HG03097 (cell line): ENCODE data around the gene BTG1.

Experiments
- ATAC-seq: cut with Tn5 transposase; IDR thresholded peaks from one replicate; pipeline ENCODE4 v1.9.1; 2021; ENCODE audit not compliant: unreplicated experiment, low FRiP score

Gene BTG1

GRCh38 chr12:92134638-92135274, 10.9 kb downstream of the BTG1 start:
- no peak for ATAC-seq

- ATAC-seq = no peak
These were observed 11.6 kb downstream of the BTG1 start for GRCh38 chr12:92133795-92134637.

GRCh38 chr12:92133171-92133570, 12.5 kb downstream of the BTG1 start:
- ATAC-seq = no peak

GRCh38 chr12:92132288-92132687, 13.4 kb downstream of the BTG1 start:
- no peak for ATAC-seq

- ATAC-seq = no peak
These were observed 14.6 kb downstream of the BTG1 start for GRCh38 chr12:92130999-92131398.

GRCh38 chr12:92129609-92130008, 16.0 kb downstream of the BTG1 start:
- no peak for ATAC-seq

- no peak for ATAC-seq
These were observed 17.0 kb downstream of the BTG1 start for GRCh38 chr12:92128612-92129011.

- ATAC-seq = no peak
These were observed 21.0 kb downstream of the BTG1 start for GRCh38 chr12:92124689-92125029.

GRCh38 chr12:92123780-92124688, 21.6 kb downstream of the BTG1 start:
- ATAC-seq = no peak

GRCh38 chr12:92122941-92123779, 22.5 kb downstream of the BTG1 start:
- no peak for ATAC-seq

- no peak for ATAC-seq
These were observed 23.8 kb downstream of the BTG1 start for GRCh38 chr12:92121826-92122225.

GRCh38 chr12:92118826-92119536, 26.7 kb downstream of the BTG1 start:
- no peak for ATAC-seq

GRCh38 chr12:92114834-92115233, 30.8 kb downstream of the BTG1 start:
- no peak for ATAC-seq

- ATAC-seq = no peak
These were observed 34.4 kb downstream of the BTG1 start for GRCh38 chr12:92111256-92111655.

GRCh38 chr12:92110083-92110640, 35.5 kb downstream of the BTG1 start:
- no peak for ATAC-seq

- ATAC-seq = no peak
These were observed 36.0 kb downstream of the BTG1 start for GRCh38 chr12:92109613-92110012.

- no peak for ATAC-seq
These were observed 37.0 kb downstream of the BTG1 start for GRCh38 chr12:92108651-92109050.

- ATAC-seq = no peak
These were observed 38.0 kb downstream of the BTG1 start for GRCh38 chr12:92107621-92108131.

- ATAC-seq = no peak
These were observed 38.6 kb downstream of the BTG1 start for GRCh38 chr12:92107094-92107493.
